ENCODE measurements around the gene LRRC74B. TPM values are rescaled to one million over a fixed set of nuclear protein-coding genes. Genes with fewer than 3 reads are reported as not detected.

The LRRC74B gene
- total RNA-seq, 1 experiment from 2014 or later = not detected

GRCh38 chr22:21032868-21033688 lies 12.7 kb upstream of the LRRC74B start:
- TF ChIP-seq EZH2 (IDR thresholded peaks at IDR 0.05; ENCODE audit: low read depth) = no peak
- TF ChIP-seq CTCF (conservative IDR thresholded peaks at IDR 0.05) = no peak
- Histone ChIP-seq H3K36me3 (ENCODE audit: low read depth) (no peaks in the 10 kb centered on the region), H3K4me3 (no peak overlapping the region)

GRCh38 chr22:21033895-21034294 lies 11.9 kb upstream of the LRRC74B start:
- no TSS peak for BruUV-seq (replicated peaks)
- POLR2A ChIA-PET (ENCODE audit: unreplicated experiment) = no interaction called here

More at GRCh38 chr22:21032868-21033688, 12.7 kb upstream of the LRRC74B start:
- peaks cover 10% of the 10 kb centered on the region for H3F3A ChIP-seq (ENCODE audit: insufficient read depth, low read depth)
- peaks cover 8% of the 10 kb centered on the region for H3K4me1 ChIP-seq (replicated peaks; ENCODE audit: insufficient read depth)
- ChIA-PET CTCF (no interaction called here), POLR2A (ENCODE audit: unreplicated experiment) (interaction anchor here (0.9 kb wide), 1 partner anchor 11 kb away, joined by 7 read pairs; no protein-coding TSS in a partner anchor)
- BruUV-seq (replicated peaks) = no TSS peak
- no peaks in the 10 kb centered on the region for H3K79me2 ChIP-seq (ENCODE audit: low read depth)
- H4K20me1 ChIP-seq (ENCODE audit: insufficient read depth) = no peaks in the 10 kb centered on the region
- H3K27me3 ChIP-seq (ENCODE audit: insufficient read depth, low read depth) = no peaks in the 10 kb centered on the region
- no peak overlapping the region for H2AFZ ChIP-seq
- no peak overlapping the region for H3K4me2 ChIP-seq
- H3K27ac ChIP-seq = no peak overlapping the region
- DNase-seq = no peak
- H3K9me3 ChIP-seq (ENCODE audit: insufficient read depth, low read depth) = no peaks in the 10 kb centered on the region
- no peaks in the 10 kb centered on the region for H3K9me2 ChIP-seq (ENCODE audit: insufficient read depth)
- intact Hi-C loops (cut with micrococcal nuclease; ENCODE audit: unreplicated experiment) = no loop called here

GRCh38 chr22:21034989-21035388 lies 10.8 kb upstream of the LRRC74B start:
- no peak for DNase-seq
- no peak overlapping the region for H3K4me2 ChIP-seq
- no peak overlapping the region for H3K27ac ChIP-seq
- POLR2A ChIA-PET (ENCODE audit: unreplicated experiment) = no interaction called here
- no TSS peak for BruUV-seq (replicated peaks)
- H3K36me3 ChIP-seq (ENCODE audit: low read depth) = no peaks in the 10 kb centered on the region
- no peak overlapping the region for H3K4me3 ChIP-seq
- no peak overlapping the region for H2AFZ ChIP-seq
- peaks cover 12% of the 10 kb centered on the region for H3K4me1 ChIP-seq (replicated peaks; ENCODE audit: insufficient read depth)
- peaks cover 16% of the 10 kb centered on the region for H3F3A ChIP-seq (ENCODE audit: insufficient read depth, low read depth)
- CTCF ChIA-PET = no interaction called here
- no peaks in the 10 kb centered on the region for H3K9me2 ChIP-seq (ENCODE audit: insufficient read depth)
- H4K20me1 ChIP-seq (ENCODE audit: insufficient read depth) = no peaks in the 10 kb centered on the region
- TF ChIP-seq CTCF (conservative IDR thresholded peaks at IDR 0.05) (no peak), EZH2 (IDR thresholded peaks at IDR 0.05; ENCODE audit: low read depth) (no peak)
- H3K27me3 ChIP-seq (ENCODE audit: insufficient read depth, low read depth) = no peaks in the 10 kb centered on the region
- no peaks in the 10 kb centered on the region for H3K79me2 ChIP-seq (ENCODE audit: low read depth)
- intact Hi-C loops (cut with micrococcal nuclease; ENCODE audit: unreplicated experiment) = no loop called here
- no peaks in the 10 kb centered on the region for H3K9me3 ChIP-seq (ENCODE audit: insufficient read depth, low read depth)

More at GRCh38 chr22:21033895-21034294, 11.9 kb upstream of the LRRC74B start:
- Histone ChIP-seq H3K4me2 (no peak overlapping the region), H3K4me1 (replicated peaks; ENCODE audit: insufficient read depth) (peaks cover 12% of the 10 kb centered on the region), H3K27ac (no peak overlapping the region), H3K36me3 (ENCODE audit: low read depth) (no peaks in the 10 kb centered on the region), H3K9me2 (ENCODE audit: insufficient read depth) (no peaks in the 10 kb centered on the region), H3K79me2 (ENCODE audit: low read depth) (no peaks in the 10 kb centered on the region), H3K4me3 (no peak overlapping the region), H3K27me3 (ENCODE audit: insufficient read depth, low read depth) (no peaks in the 10 kb centered on the region), H3K9me3 (ENCODE audit: insufficient read depth, low read depth) (no peaks in the 10 kb centered on the region), H4K20me1 (ENCODE audit: insufficient read depth) (no peaks in the 10 kb centered on the region), H2AFZ (no peak overlapping the region), H3F3A (ENCODE audit: insufficient read depth, low read depth) (peaks cover 16% of the 10 kb centered on the region)
- DNase-seq = no peak
- TF ChIP-seq EZH2 (IDR thresholded peaks at IDR 0.05; ENCODE audit: low read depth) = no peak
- no peak for TF ChIP-seq CTCF (conservative IDR thresholded peaks at IDR 0.05)
- intact Hi-C loops (cut with micrococcal nuclease; ENCODE audit: unreplicated experiment) = no loop called here
- CTCF ChIA-PET = no interaction called here

All from PC-9 (cell line).